M059J (cell line): ENCODE results near the gene SV2B. TPM values are rescaled to one million over a fixed set of nuclear protein-coding genes. Genes with fewer than 3 reads are reported as not detected.

Experiments
- DNase-seq: peaks from one replicate; pipeline ENCODE4 v3.0.0-alpha.2; 2012; ENCODE audit warnings: low read depth
- total RNA-seq: library from RNA; depleted of rRNA; stranded (reverse); fragments of >200 nt; shearing (Covaris generic); gene quantifications from 2 replicates; pipeline ENCODE4 v1.2.3, GENCODE V29; 2014

The SV2B gene
- total RNA-seq, 1 experiment from 2014 or later, result not detected

DNA sequence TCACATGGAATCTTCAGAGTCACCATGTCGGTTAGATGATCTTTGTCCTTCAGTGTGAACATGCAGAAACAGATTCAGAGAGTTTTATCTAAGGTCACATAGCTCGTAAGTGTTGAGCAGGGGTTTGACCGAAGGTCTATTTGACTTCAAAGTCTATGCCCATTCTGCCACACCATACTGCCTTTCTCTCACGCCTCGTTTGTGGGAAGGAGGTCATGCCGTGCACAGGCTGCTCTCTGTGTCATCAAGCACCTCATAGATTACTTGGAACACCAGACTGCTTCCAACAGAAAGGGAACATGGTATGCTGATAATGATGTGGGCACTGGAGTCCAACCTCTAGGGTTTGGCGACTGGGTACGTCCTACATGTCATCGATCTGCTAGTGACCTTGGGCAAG is 128.8 kb downstream of the SV2B start:
- no peak for DNase-seq

- no peak for DNase-seq
These were observed 131.6 kb downstream of the SV2B start for GRCh38 chr15:91231703-91232102.

GRCh38 chr15:91234759-91235158 is 134.7 kb downstream of the SV2B start:
- no peak for DNase-seq

DNA sequence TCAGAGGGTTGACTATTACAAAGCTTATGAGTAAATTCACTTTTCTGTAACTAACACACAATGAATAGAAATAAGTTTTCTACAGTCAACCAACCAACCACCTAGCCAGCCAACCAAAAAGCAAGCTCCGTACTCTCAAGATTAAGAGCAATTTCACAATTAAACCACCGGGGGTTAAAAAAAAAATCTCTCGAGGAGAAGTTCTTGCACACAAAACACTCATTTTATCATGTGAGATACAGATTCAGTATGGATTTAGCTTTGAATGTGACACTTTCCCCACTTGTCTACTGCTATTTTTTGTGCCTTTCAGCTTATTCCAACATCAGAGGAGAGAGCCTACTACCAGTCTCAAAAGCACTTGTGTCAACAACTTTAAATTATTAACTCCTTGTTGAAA is 135.3 kb downstream of the SV2B start:
- DNase-seq, result no peak

DNA sequence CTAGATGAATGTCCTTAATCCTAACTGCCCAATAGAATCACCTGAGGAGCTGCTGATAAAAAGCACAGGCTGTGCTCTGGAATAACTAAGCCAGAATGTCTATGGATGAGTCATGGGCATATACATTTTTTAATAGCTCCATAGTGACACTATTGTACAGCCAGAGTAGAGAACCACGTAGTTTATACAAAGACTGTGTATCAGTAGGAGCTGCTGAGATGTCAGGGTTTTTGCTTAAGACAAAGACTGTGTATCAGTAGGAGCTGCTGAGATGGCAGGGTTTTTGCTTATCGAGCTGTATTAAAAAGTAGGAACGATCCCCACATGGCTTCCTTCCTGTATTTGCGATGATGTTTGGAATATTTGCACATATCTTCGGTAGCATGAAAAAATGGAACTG is 137.4 kb downstream of the SV2B start:
- no peak for DNase-seq

GRCh38 chr15:91238644-91239425 is 138.8 kb downstream of the SV2B start:
- DNase-seq, result no peak

GRCh38 chr15:91243826-91244225 is 143.8 kb downstream of the SV2B start:
- no peak for DNase-seq

DNA sequence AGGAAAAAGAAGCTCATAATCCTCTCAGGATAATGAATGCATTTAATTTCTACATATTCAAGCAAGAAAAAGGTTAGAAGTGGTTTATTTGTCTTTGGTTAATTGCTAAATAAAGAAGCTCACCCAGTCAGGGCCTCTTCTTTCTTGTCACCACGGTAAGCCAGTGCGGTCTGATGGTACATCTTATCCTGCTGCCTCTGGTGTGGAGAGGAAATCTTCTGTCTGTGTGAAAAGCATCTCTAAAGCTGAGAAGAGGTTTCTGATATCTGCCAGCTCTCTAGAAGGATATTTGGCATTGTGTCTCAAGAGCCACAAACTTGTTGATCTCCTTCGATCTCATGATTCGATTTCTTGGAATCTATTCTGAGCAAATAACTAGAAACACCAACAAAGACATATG is 144.9 kb downstream of the SV2B start:
- no peak for DNase-seq

GRCh38 chr15:91246998-91247397 is 146.9 kb downstream of the SV2B start:
- no peak for DNase-seq

GRCh38 chr15:91249591-91249990 is 149.5 kb downstream of the SV2B start:
- DNase-seq, result no peak

GRCh38 chr15:91252322-91252721 is 152.3 kb downstream of the SV2B start:
- DNase-seq, result peak; percentile 25

- DNase-seq, result no peak
These were observed 152.7 kb downstream of the SV2B start for GRCh38 chr15:91252756-91253155.

GRCh38 chr15:91253605-91254004 is 153.5 kb downstream of the SV2B start:
- peak; percentile 3 for DNase-seq

- no peak for DNase-seq
These were observed 154.7 kb downstream of the SV2B start for GRCh38 chr15:91254766-91255165.

DNA sequence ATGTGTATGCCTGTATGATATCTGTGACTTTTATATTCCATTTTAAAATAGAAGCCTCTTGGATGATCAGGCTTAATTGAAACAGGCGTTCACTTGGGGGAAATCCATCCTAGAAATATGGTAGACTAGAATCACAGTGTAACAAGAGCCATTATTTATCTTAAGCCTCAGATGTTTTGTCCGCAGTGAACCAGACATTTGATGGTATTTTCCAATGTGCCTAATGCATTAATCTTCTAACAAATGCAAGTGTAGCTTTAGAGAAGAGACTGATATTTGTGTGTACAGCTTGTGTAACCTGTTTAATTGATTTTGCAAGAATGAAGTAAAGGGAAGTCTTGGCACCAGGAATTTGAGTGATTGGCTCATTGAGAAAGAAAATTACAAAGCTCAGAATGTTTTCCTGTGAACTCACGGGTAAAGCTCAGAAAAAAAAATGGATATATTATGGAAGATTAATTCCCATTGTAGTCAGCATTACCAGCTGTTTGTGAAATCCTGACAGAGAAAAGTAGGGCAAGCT is 155.7 kb downstream of the SV2B start:
- no peak for DNase-seq

DNA sequence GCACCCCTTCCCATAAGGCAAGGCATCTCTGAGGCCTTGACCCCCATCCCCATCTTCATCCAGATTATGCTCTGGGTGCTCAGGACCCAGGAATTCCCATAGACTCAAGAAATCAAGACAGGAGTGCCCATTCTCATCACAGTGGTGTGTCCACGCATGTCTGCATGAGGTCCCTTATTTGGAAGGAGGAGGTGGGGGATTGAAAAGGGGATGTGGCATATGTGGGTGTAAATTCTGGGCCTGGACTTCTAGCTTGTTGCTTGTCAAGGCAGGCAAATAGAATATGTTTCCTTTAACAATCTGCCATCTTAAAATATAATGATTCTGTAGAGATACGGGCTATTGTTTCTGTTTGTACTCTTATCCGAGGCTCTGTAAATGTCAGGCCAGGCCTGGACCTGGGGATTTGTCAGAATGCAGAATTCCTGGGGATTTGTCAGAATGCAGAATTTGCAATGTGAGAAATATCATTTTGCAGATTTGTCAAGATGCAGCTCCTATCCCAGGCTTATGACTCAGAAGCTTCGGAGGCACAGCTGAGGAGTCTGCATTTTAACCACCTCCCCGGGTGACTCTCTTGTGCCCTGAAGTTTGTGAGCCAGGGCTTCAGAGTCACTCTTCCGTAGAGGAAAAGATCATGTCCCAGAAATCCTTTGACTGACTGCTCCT is 157.8 kb downstream of the SV2B start:
- DNase-seq, result no peak

DNA sequence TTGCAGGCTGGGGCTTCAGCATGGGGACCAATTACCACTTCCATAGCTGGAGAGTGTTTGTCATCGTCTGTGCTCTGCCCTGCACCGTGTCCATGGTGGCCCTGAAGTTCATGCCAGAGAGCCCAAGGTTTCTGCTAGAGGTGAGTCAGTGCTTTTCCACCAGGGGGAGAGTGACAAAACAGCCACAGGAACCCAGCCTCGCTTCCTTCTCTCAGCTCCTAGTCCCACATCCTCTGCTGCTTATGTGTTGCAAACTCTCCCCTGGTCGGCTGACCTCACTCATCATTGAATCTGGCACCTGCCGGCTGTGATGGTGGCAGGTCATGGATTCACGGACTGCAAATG is 158.3 kb downstream of the SV2B start:
- peak; percentile 40 for DNase-seq

DNA sequence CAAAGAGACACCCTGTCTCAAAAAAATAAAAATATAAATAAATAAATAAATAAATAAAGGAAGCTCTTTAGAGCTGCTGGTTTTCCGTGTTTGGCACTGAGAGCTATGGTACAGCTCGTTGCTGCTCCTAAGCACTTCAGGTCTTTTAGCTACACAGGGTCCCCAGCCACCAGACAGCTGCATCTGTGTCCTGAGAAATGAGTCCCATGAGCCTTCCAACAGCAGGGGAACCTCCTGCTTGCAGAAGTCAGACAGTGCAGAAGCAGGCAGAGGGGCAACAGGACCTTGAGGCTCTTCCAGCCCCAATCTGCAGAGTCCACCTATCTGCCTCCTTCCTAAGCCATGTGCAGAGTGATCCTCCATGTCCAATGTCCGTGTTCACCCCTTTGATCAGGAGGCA is 159.0 kb downstream of the SV2B start:
- DNase-seq, result no peak

DNA sequence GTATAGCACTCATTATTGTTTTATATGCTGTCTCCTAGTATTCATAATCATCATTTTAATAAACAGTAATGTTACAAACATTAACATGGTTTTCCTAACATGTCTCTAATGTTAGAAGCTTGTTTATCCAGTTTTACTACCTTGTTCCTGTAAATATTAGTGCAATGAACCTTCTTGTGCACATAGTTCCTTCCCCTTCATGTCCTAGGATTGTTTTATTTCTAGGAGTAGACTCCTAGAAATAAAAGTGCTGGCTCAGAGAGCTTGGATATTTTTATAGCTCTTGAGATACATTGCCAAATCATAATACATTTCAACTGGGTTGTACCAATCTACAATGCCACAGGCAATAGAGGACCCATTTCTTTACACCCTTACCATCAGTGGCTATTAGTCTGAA is 161.3 kb downstream of the SV2B start:
- no peak for DNase-seq

DNA sequence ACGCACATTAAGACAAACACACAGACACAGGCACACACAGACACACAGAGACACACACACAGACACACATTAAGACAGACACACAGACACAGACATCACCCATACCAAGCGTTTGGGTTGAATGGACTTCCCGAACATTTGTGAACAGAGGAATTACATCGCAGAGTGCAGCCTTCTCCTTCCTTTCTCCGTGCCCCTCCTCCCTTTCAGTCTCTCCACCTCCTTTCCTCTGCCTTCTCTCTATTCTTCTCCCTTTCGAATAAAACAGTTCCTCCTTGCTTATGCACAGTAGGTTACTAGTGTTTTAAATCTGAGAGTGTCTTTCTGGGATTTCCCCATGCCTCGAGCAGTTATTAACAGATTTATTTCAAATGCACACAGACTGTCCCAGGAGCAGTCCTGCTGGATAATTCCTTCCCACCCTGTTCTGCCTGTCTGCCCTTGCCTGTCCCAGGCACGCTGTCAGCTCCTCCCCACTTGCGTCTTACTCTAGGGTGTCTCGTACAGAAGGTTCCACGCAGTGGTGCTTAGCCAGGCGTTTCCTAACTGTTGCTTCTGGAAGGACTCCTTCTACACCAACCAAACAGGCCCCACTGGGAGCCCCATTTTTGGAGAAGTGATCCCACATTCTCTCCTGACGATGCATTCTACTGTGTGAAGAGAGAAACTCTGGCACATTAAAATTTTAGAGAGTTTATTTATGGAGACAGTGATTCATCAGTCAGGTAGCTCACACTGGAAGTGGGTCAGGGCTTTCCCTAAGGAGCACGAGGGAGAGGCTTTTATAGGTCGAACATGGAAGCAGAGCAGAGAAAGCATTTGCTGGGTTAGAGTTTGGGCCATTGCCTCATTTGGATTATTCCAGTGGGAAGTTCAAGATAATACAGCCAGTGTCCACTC is 163.8 kb downstream of the SV2B start:
- DNase-seq, result peak; percentile 22

- no peak for DNase-seq
These were observed 164.7 kb downstream of the SV2B start for GRCh38 chr15:91264651-91265351.
